PC-3 (cell line): ENCODE data around the gene LOXHD1.

Experiments
- EZH2 ChIP-seq: fragments of 300-600 bp; sonication (generic); IDR thresholded peaks from one replicate; pipeline ENCODE4 v1.6.1; 2017; ENCODE audit warnings: antibody characterized with exemption, mild to moderate bottlenecking, low read length; ENCODE audit not compliant: unreplicated experiment
- TF ChIP-seq, protein P1 (sequence below): fragments of 300-600 bp; sonication (generic); conservative IDR thresholded peaks from 2 replicates; pipeline ENCODE4 v1.5.1; 2017; ENCODE audit warnings: antibody characterized with exemption, low read depth, mild to moderate bottlenecking, low read length

DNA sequence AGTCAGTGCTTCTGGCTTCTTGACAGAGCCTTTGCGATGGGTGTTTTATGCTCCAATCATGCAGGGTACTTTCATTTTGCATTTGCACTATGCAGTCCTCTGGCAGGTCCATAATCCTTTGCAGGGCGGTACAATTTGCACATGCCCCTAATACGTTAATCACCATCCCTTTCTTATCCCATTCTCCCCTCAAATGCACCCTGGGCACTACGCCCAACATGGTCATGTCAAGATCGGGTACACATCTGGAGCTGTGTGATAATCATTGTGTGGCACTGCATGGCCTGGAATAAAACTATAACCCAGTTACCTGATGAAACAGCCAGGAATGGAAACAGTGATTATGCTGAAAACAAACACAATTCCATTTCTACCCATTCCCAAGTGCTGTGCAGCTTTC, 27.7 kb downstream of the LOXHD1 start:
- no peak for TF ChIP-seq EZH2
- TF ChIP-seq, protein P1, sequence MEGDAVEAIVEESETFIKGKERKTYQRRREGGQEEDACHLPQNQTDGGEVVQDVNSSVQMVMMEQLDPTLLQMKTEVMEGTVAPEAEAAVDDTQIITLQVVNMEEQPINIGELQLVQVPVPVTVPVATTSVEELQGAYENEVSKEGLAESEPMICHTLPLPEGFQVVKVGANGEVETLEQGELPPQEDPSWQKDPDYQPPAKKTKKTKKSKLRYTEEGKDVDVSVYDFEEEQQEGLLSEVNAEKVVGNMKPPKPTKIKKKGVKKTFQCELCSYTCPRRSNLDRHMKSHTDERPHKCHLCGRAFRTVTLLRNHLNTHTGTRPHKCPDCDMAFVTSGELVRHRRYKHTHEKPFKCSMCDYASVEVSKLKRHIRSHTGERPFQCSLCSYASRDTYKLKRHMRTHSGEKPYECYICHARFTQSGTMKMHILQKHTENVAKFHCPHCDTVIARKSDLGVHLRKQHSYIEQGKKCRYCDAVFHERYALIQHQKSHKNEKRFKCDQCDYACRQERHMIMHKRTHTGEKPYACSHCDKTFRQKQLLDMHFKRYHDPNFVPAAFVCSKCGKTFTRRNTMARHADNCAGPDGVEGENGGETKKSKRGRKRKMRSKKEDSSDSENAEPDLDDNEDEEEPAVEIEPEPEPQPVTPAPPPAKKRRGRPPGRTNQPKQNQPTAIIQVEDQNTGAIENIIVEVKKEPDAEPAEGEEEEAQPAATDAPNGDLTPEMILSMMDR = no peak
